NCI-H774 (cell line): Measurements from ENCODE around the gene ZNF534.
"Not testable (repeated sequence)": the region's sequence is repeated elsewhere in the genome, so short reads cannot be mapped to it uniquely, and the experiment has no call there.

Experiments used
- DNase-seq: peaks from one replicate; lab custom pipeline; 2025; lab: John Stamatoyannopoulos, UW

Gene ZNF534

GRCh38 chr19:52428937-52429336 lies at the start of gene ZNF534:
ZNF534 (plus strand) TSS chr19:52429148; CDS start chr19:52431475, 2,327 bp downstream.
- no peak for DNase-seq

GRCh38 chr19:52391135-52391534 lies 37.8 kb upstream of the ZNF534 start:
- no peak for DNase-seq

- DNase-seq, result peak; percentile 77
These were observed 31.5 kb upstream of the ZNF534 start, which contains the start of gene ZNF528 for GRCh38 chr19:52397310-52398080. ZNF528 (plus strand) TSS chr19:52397849; CDS start chr19:52402014, 4,165 bp downstream.

- DNase-seq, result no peak
These were observed 30.9 kb upstream of the ZNF534 start for GRCh38 chr19:52398081-52398441.

- DNase-seq, result no peak
These were observed 18.7 kb upstream of the ZNF534 start for GRCh38 chr19:52410276-52410675.

- no peak for DNase-seq
These were observed 13.2 kb upstream of the ZNF534 start for GRCh38 chr19:52415711-52416110.

- DNase-seq, result no peak
These were observed 13.2 kb downstream of the ZNF534 start for GRCh38 chr19:52442179-52442578.

- no peak for DNase-seq
These were observed 15.6 kb downstream of the ZNF534 start for GRCh38 chr19:52444506-52444905.

- no peak for DNase-seq
These were observed 22.3 kb downstream of the ZNF534 start for GRCh38 chr19:52451241-52451640.

GRCh38 chr19:52453324-52454094 lies 24.6 kb downstream of the ZNF534 start, which contains the start of gene ZNF578:
ZNF578 (plus strand) TSS chr19:52453553; CDS start chr19:52501846, 48,293 bp downstream.
- no peak for DNase-seq

GRCh38 chr19:52464798-52465470 lies 36.0 kb downstream of the ZNF534 start:
- DNase-seq, result peak; percentile 4

- no peak for DNase-seq
These were observed 44.9 kb downstream of the ZNF534 start for GRCh38 chr19:52473655-52474350.

- no peak for DNase-seq
These were observed 45.6 kb downstream of the ZNF534 start for GRCh38 chr19:52474351-52475127.

- DNase-seq, result not testable (repeated sequence)
These were observed 55.3 kb downstream of the ZNF534 start for GRCh38 chr19:52484111-52484743.

GRCh38 chr19:52485064-52485463 lies 56.1 kb downstream of the ZNF534 start:
- not testable (repeated sequence) for DNase-seq

- DNase-seq, result not testable (repeated sequence)
These were observed 56.8 kb downstream of the ZNF534 start for GRCh38 chr19:52485561-52486240.

GRCh38 chr19:52492201-52492993 lies 63.4 kb downstream of the ZNF534 start:
- no peak for DNase-seq

GRCh38 chr19:52492994-52493470 lies 64.1 kb downstream of the ZNF534 start:
- DNase-seq, result no peak

GRCh38 chr19:52494518-52494917 lies 65.6 kb downstream of the ZNF534 start:
- DNase-seq, result no peak
